GM12875 (cell line): Measurements from ENCODE around the gene FIBP.

ENCODE experiments used
- H3K4me3 ChIP-seq: one replicate; pipeline ENCODE4 v1.5.1; 2011; ENCODE audit warnings: low read depth, low read length, control low read depth
- CTCF ChIP-seq: IDR thresholded peaks from 2 replicates; pipeline ENCODE4 v1.5.1; 2011; ENCODE audit warnings: low read depth, mild to moderate bottlenecking, control low read depth, inconsistent platforms, low read length, moderate library complexity, borderline replicate concordance; ENCODE audit not compliant: insufficient read depth

FIBP gene

DNA sequence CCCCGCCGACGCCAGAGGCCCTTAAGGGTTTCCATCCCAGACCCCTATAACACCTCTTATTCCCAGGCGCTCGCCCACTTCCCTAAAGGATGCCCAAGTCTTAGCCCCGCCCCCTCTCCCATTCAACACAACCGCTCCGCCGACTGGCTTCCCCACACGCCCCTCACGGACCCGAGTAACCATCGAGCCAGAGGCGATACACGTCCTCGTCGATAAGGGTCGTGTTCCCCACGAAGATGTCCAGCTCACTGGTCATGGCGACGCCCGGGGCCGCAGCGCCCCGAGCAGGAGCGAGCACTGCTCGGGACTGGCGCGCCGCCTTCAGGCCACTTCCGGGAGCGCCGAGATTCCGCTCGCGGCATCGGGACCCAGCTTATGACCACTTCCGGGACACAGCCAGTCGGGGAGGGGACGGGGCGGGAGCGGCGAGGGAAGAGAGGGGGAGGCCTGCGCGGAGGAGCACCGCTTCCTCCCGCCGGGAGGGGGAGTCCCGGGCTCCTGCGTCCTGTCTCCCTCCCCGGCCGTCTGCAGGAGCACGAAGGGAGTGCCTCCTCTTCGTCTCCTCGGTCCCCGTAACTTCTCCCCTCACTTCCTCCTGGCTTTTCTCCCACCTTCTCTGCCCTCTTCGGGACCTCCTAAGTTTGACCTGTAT is at the start of gene FIBP:
Gene FIBP (minus strand): TSS at position 309 of the 652 bp plus-strand sequence. CDS start 53 bp downstream, at position 256.
- H3K4me3 ChIP-seq, result peak within 1 kb of the TSS; percentile 90
- TF ChIP-seq CTCF, result peak; percentile 87

DNA sequence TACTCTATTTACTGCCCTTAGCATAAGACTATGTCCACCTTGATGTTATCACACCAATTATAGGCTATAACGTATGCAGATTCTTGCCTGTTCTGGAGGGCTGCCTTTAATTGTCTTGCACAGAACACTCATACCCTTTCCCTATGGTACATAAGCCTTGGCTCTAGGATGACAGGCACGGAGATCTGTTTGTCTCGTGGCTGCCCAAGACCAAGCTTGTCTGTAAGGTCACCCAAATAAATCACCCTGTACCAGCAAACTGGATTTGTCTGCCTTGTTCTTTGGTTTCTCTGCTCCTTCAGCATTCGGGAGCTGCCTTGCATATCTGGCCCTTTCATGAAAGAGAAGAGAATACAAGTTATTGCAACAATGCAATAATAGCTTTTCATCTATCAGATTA is 49.5 kb upstream of the FIBP start:
- TF ChIP-seq CTCF, result no peak

GRCh38 chr11:65934014-65934413 is 45.7 kb upstream of the FIBP start:
- H3K4me3 ChIP-seq, result no peak overlapping the region
- TF ChIP-seq CTCF, result no peak

More for the DNA sequence above, 49.5 kb upstream of the FIBP start:
- no peak overlapping the region for H3K4me3 ChIP-seq

GRCh38 chr11:65932558-65932919 is 44.3 kb upstream of the FIBP start:
- no peak for TF ChIP-seq CTCF
- H3K4me3 ChIP-seq, result no peak overlapping the region

DNA sequence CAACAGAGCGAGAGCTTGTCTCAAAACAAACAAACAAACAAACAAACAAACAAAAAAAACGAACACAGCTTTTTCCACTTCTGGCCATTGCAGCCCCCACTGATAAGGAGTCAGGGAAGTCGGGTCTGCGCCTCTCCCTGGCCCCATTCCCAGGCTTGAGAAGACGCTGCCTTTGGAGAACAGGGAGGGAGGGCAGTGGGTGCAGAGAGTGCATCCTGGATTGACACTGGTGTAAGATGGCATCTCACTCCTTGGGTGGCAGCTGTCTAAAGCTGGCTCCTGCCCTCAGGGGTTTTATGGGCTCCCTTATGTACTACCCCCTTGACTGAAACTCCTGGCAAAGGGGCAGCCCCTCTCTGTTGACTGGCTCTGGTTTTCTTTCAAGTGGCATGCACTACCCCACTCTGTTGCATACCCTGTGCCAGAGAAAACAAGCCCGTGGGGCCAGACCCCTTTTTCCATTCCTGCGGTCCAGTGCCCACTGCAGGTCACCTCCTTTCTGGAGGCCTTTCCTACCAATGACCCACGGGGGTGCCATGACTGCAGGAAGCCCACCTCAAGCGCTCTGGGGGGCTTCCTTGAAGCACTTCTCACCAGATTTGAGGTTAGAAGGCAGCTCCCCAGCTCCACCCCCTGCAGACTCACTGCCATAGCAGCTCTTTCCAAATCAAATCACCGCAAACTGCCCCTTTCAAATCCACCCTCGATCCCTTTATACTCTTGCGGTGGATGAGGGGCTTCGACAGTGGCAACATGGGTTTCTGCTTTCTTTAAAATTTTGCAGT is 43.7 kb upstream of the FIBP start:
- H3K4me3 ChIP-seq, result no peak overlapping the region
- no peak for TF ChIP-seq CTCF

- H3K4me3 ChIP-seq, result no peak overlapping the region
- TF ChIP-seq CTCF, result no peak
These were observed 40.4 kb upstream of the FIBP start for GRCh38 chr11:65928667-65929066.
